ENCODE data around the gene RAD51B. TPM values are rescaled to one million over a fixed set of nuclear protein-coding genes. Genes with fewer than 3 reads are reported as not detected.

RAD51B gene
- polyA plus RNA-seq, 3 donors: 3.6 to 11.6 (median 9.4) TPM

DNA sequence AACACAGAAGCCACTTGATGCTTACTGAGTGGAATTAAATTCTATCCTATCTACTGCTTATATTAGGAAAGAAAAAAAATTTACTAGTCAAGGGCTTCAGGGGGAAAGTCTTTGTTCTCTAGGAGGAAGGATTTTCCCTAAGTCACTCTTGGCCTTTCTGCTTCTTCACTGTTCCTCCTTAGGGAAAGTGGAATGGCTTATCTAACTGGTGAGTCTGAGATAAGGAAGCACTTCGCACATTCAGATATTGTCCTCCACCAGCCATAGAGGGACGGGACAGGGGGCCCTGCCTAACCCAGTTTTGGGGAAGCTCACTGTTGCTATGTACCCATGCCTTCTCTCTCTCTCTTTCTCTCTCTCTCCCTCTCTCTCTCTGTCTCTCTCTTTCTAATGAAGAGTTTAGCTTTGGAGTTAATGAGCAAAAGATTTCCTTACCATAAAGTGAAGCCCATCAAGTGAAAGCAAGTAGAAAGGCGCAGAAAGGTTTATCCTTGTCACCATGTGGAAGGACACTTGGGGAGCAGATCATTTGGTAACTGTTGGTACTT lies 522.7 kb downstream of the RAD51B start:
- peak overlapping the region; percentile 11 for H2AFZ ChIP-seq (ENCODE audit: insufficient read depth, low read depth, low read length, poor library complexity, severe bottlenecking)

DNA sequence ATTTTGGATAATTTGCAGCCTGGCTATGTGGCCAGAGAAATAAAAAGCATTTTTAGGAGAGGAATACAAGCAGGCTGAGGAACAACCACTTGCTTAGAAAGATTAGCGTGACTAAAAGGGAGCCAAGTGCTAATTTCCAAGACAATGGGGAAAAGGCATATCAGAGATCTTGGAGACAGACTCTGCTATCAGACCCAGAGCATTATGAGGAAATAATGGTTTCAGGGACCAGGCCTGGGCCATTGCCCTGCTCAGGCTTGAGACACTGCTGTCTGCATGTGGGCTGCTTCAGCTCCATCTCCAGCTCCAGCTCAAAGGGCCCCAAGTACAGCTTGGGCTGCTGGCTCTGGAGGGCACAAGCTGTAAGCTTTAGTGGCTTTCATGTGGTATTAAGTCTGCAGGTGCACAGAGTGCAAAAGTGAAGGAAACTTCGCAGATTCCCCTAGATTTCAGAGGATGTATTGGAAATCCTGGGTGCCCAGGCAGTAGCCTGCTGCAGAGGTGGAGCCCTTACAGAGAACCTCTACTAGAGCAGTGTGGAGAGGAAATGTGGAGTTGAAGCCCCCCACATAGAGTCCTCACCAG lies 524.0 kb downstream of the RAD51B start:
- H4K20me1 ChIP-seq (ENCODE audit: insufficient read depth, low read length): no peaks in the 10 kb centered on the region
- Mint-ChIP-seq H3K27me3 (ENCODE audit: low read depth in 3 of 3) (peaks cover 0 to 2% (median 0%) of the 10 kb centered on the region in 3 donors), H3K9me3 (peaks cover 0 to 6% (median 2%) of the 10 kb centered on the region in 7 donors), H3K4me3 (no peak overlapping the region), H3K27ac (no peak overlapping the region), H3K36me3 (peaks cover 0 to 3% of the 10 kb centered on the region in 2 donors), H3K4me1 (peaks cover 18% of the 10 kb centered on the region)
- no peaks in the 10 kb centered on the region for H3K79me2 ChIP-seq (ENCODE audit: insufficient read depth, low read length)
- no peak for DNase-seq
- H3K4me1 ChIP-seq (ENCODE audit: control insufficient read depth in 1 of 2, insufficient read depth in 2 of 2, low read length in 2 of 2): peaks cover 9 to 15% of the 10 kb centered on the region in 2 donors
- no peak overlapping the region for H2AFZ ChIP-seq (ENCODE audit: insufficient read depth, low read depth, low read length, poor library complexity, severe bottlenecking)
- no peaks in the 10 kb centered on the region for H3K27me3 ChIP-seq (ENCODE audit: control insufficient read depth in 2 of 2, insufficient read depth in 2 of 2, low read length in 2 of 2)
- H3K4me2 ChIP-seq (replicated peaks; ENCODE audit: extremely low read depth, low read length, poor library complexity, severe bottlenecking): no peak overlapping the region
- H3K4me3 ChIP-seq (replicated peaks in 1 of 3; ENCODE audit: low read depth in 2 of 3, low read length in 3 of 3): no peak overlapping the region
- no peaks in the 10 kb centered on the region for H3K9me3 ChIP-seq (replicated peaks in 1 of 2; ENCODE audit: control insufficient read depth in 1 of 2, insufficient read depth in 1 of 2, low read length in 2 of 2)
- no peaks in the 10 kb centered on the region for H3K36me3 ChIP-seq (replicated peaks in 1 of 2; ENCODE audit: control insufficient read depth in 1 of 2, insufficient read depth in 2 of 2, low read length in 2 of 2)
- no peak overlapping the region for H3K27ac ChIP-seq (ENCODE audit: low read depth in 1 of 2, low read length in 2 of 2)
- WGBS (ENCODE audit: insufficient coverage): 100% methylated on average over 2 of the region's 2 CpGs
- no peak overlapping the region for H3K9ac ChIP-seq (ENCODE audit: insufficient read depth, low read length, poor library complexity, severe bottlenecking)
- intact Hi-C loops (cut with micrococcal nuclease): no loop called here
- TF ChIP-seq, protein P1, sequence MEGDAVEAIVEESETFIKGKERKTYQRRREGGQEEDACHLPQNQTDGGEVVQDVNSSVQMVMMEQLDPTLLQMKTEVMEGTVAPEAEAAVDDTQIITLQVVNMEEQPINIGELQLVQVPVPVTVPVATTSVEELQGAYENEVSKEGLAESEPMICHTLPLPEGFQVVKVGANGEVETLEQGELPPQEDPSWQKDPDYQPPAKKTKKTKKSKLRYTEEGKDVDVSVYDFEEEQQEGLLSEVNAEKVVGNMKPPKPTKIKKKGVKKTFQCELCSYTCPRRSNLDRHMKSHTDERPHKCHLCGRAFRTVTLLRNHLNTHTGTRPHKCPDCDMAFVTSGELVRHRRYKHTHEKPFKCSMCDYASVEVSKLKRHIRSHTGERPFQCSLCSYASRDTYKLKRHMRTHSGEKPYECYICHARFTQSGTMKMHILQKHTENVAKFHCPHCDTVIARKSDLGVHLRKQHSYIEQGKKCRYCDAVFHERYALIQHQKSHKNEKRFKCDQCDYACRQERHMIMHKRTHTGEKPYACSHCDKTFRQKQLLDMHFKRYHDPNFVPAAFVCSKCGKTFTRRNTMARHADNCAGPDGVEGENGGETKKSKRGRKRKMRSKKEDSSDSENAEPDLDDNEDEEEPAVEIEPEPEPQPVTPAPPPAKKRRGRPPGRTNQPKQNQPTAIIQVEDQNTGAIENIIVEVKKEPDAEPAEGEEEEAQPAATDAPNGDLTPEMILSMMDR (IDR thresholded peaks at IDR 0.05): no peak

More for the DNA sequence above, 522.7 kb downstream of the RAD51B start:
- H3K36me3 ChIP-seq (replicated peaks in 1 of 2; ENCODE audit: control insufficient read depth in 1 of 2, insufficient read depth in 2 of 2, low read length in 2 of 2): no peaks in the 10 kb centered on the region
- no peak overlapping the region for H3K4me3 ChIP-seq (replicated peaks in 1 of 3; ENCODE audit: low read depth in 2 of 3, low read length in 3 of 3)
- WGBS (ENCODE audit: insufficient coverage): 100% methylated on average over 1 of the region's 3 CpGs
- intact Hi-C loops (cut with micrococcal nuclease): no loop called here
- Mint-ChIP-seq H3K27ac (peak overlapping the region in 4 of 7 donors; percentile 19 to 77 (median 62)), H3K9me3 (peaks cover 0 to 9% (median 2%) of the 10 kb centered on the region in 7 donors), H3K4me1 (peaks cover 28% of the 10 kb centered on the region), H3K4me3 (no peak overlapping the region), H3K36me3 (peaks cover 0 to 5% of the 10 kb centered on the region in 2 donors), H3K27me3 (ENCODE audit: low read depth in 3 of 3) (peaks cover 0 to 2% (median 0%) of the 10 kb centered on the region in 3 donors)
- peak overlapping the region in 1 of 2 donors; percentile 46 for H3K27ac ChIP-seq (ENCODE audit: low read depth in 1 of 2, low read length in 2 of 2)
- no peaks in the 10 kb centered on the region for H3K79me2 ChIP-seq (ENCODE audit: insufficient read depth, low read length)
- no peak overlapping the region for H3K9ac ChIP-seq (ENCODE audit: insufficient read depth, low read length, poor library complexity, severe bottlenecking)
- no peaks in the 10 kb centered on the region for H3K9me3 ChIP-seq (replicated peaks in 1 of 2; ENCODE audit: control insufficient read depth in 1 of 2, insufficient read depth in 1 of 2, low read length in 2 of 2)
- H3K4me1 ChIP-seq (ENCODE audit: control insufficient read depth in 1 of 2, insufficient read depth in 2 of 2, low read length in 2 of 2): peaks cover 15 to 21% of the 10 kb centered on the region in 2 donors
- no peak overlapping the region for H3K4me2 ChIP-seq (replicated peaks; ENCODE audit: extremely low read depth, low read length, poor library complexity, severe bottlenecking)
- no peaks in the 10 kb centered on the region for H4K20me1 ChIP-seq (ENCODE audit: insufficient read depth, low read length)
- no peaks in the 10 kb centered on the region for H3K27me3 ChIP-seq (ENCODE audit: control insufficient read depth in 2 of 2, insufficient read depth in 2 of 2, low read length in 2 of 2)
- DNase-seq: no peak
- TF ChIP-seq, protein P1 (IDR thresholded peaks at IDR 0.05): no peak
